ENCODE results near the gene TMEM106C.

The TMEM106C gene

DNA sequence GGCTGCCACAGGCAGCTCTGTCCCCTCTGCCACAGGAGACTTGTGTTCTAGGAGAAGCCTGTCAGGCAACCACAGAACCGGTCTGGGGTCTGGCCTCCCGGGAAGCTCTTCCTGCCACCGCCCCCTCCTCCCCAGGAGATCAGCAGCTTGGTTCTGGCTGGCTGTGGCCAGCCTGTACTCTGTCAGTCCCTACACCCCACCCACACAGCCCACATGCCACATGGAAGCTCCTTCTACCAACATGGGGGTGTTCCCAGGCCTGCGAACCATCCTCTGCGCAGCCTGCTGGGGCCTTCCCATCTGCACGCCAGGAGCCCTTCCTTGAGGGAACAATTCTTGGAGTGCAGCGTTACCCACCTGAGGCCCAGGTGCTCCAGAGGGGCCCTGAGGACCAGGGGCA lies 16.8 kb downstream of the TMEM106C start:
- no peak for DNase-seq

- DNase-seq: no peak
Observed at GRCh38 chr12:47980779-47981495, 17.5 kb downstream of the TMEM106C start.

DNA sequence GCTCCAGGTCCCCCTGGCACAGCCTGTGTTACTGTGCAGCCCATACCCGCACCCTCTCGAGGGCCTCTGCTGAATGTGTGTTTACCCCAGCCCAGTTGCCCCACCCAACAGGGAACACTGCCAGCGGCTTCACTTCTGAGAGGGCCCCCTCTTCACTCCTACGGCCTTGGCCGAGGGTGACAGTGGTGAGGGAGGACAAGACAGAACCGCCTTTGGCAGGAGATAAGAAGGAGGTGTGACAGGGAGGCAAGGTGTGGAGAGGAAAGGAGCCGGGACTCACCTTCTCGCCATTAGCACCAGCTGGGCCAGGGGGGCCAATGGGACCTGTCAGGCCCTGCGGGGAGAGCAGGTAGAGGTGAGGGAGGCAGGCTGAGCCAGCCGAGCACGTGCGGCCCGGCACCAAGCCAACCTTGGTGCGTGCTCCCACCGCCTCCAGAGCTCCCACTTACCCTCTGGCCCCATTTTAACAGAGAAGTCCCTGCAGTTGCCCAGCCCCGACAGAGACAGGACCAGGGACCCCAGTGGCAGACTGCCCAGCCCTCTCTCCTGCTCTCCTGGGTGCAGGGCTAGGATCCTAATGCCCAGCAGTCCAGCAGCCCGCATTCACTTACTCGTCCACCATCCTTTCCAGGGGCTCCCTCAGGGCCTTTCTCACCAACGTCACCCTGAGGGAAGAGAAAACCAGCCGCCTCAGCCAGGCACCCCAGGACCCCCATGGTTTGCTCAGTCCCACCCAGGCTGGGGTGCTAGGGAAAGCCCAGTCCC lies 18.3 kb downstream of the TMEM106C start:
- no peak for DNase-seq

DNA sequence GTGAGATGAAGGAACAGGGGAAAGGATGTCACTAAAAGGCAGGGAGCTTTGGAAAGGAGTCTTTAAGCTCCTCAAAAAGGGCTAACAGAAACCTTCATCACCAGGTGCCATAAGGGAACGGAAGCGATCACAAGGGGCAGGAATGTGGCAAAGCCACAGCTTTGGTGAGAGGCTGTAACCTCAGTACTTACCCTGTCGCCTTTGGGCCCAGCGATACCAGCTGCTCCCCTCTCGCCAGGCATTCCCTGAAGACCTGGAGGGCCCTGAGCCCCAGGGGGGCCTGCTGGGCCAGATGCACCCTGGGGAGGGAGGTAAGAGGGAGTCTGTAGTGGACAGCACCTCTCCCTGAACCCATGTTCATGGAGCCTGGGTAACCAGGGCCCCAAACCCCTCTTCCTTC lies 18.9 kb downstream of the TMEM106C start:
- no peak for DNase-seq

- no peak for DNase-seq
Observed at GRCh38 chr12:47982770-47983169, 19.4 kb downstream of the TMEM106C start.

DNA sequence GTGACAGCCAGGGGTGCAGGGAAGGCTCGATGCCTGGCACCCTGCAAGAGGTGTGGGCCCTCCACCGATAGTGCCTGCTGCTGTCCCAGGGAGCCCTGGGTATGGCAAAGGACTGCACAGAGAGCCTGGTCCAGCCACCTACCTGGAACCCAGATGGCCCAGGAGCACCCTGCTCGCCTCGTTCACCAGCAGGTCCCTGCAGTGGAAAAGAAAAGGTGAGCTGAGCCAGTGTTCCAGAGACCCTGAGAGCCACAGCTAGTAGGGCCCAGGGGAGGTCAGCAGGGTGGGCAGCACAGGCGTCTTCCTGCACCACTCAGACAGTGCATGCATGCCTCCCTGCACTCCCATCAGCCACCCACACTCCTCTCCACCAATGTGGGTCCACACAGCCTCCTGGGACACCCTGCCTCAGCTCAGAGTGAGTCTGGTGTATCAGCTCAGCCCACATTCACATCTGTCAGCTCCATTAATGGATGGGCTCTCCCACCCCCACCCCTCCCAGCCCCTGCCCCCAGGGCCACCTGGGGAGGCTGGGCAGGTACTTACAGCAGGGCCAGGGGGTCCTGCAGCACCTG lies 20.2 kb downstream of the TMEM106C start:
- no peak for DNase-seq

DNA sequence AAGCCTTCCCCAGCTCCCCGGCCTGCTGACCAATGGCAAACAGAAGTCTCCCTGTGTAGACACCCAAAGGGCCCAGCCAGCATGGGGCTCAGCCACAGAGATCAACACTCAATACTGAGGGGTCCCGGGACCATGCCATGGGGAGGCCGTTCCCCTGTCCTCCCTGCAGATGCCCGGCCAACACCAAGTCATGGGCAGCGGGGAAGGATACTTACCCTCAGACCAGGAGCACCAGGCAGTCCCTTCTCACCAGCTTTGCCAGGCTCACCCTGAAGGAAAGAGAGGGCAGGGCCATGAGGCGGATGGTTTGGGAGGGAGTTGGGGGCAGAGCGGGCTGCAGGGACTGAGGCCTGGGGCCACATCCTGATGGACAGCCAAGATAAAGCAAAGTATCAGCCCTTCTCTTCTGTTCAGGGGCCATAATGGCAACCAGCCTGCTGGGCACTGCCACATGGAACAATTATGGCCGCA lies 21.0 kb downstream of the TMEM106C start:
- DNase-seq: no peak

- DNase-seq: no peak
Observed at GRCh38 chr12:47985596-47986290, 22.3 kb downstream of the TMEM106C start.

DNA sequence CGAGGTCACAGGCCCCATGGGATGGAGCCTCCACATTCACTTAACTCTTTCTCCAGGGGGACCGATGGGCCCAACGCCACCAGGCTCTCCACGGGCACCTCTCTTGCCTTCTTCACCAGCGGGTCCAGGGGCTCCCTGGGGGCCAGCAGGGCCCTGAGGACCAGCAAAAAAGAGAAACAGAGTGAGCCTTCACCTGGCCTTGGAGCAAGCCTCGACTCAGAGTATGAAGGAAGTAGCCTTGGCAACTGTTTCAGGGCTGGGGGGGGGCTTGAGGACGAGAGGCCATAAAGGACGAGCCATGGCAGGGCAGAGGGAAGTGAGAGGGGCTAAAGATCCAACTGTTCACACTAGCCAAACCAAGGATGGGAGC lies 22.9 kb downstream of the TMEM106C start:
- DNase-seq: no peak

DNA sequence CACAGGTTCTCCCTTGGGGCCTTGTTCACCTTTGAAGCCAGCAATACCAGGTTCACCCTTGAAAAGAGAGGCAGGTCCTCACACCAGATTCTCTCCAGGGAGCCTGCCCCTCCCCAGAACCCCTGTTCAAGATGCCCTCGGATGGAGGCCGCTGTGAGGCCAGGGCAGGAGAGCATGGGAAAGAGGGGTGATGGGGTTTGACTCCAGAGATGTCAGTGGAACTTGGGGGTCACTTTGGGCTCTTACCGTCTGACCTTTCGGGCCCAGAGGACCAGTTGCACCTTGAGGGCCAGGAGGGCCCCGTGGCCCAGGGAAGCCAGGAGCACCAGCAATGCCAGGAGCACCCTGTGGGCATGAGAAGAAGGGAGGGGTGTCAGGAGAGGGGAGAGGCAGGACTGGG lies 23.4 kb downstream of the TMEM106C start:
- DNase-seq: no peak

DNA sequence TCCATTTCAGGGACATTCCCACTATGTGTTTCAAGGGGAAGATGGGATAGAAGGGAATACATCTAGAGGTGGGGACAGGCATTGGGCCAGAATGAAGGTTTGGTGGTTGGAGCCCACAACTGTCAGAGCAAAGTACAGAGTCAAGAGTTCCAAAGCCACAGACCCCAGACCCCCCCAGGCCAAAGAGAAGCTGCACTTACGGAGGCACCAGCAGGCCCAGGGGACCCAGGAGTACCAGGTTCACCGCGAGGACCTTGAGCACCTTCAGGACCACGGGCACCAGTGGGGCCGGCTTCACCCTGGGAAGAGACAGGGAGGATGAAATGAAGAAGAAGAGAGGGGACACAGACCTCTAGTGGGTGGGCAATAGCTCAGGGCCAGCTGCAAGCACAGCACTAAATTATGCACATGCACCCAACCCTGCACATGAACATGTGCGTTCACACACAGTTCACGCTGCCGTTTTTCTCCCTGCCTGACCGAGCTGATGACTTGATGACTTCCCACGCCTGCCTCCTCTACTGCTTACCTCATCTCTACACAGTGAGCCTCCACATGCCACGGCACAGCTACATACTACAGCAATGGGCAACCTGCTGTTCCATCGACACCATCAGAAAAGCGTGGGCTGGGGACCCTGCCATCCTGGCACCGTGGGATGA lies 24.1 kb downstream of the TMEM106C start:
- DNase-seq: no peak

GRCh38 chr12:47988073-47989022 lies 25.0 kb downstream of the TMEM106C start:
- no peak for DNase-seq

GRCh38 chr12:47989023-47989417 lies 25.6 kb downstream of the TMEM106C start:
- no peak for DNase-seq

GRCh38 chr12:47989666-47990065 lies 26.3 kb downstream of the TMEM106C start:
- no peak for DNase-seq

DNA sequence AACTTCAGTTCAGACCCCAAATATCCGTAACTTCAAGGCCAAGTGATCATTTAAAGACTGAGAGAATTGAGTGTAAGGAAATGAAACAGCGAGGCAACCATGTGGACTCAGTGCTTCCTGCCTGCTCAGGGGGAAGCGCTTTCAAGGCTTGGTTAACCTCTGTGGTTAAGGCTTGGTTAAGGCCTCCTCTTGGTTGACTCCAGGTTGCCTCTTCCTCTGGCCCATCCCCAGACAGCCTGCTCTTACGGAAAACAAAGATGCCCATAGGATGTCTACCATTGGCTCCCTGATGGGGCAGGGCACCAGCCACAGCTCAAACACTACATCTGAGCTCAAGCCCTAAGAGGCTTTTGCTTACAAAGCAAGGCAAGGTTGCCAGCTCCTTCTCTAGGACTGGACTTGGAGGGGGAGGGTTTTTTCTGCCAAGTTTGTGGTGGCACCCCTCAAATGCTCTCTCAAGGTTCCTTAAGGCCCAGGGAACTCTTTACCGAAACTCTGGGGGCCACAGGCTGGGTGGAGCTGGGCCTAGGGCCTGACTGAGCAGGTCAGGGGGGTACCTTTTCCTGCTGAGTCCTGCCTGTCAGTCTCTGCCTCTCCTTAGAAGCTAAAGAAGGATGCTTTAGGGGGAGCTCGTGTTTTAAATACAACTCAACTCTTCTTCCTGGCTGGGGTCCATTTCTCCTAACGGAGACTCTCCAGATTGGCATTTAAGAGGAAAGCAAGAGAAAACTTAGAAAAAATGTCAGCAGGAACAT lies 27.1 kb downstream of the TMEM106C start:
- no peak for DNase-seq

DNA sequence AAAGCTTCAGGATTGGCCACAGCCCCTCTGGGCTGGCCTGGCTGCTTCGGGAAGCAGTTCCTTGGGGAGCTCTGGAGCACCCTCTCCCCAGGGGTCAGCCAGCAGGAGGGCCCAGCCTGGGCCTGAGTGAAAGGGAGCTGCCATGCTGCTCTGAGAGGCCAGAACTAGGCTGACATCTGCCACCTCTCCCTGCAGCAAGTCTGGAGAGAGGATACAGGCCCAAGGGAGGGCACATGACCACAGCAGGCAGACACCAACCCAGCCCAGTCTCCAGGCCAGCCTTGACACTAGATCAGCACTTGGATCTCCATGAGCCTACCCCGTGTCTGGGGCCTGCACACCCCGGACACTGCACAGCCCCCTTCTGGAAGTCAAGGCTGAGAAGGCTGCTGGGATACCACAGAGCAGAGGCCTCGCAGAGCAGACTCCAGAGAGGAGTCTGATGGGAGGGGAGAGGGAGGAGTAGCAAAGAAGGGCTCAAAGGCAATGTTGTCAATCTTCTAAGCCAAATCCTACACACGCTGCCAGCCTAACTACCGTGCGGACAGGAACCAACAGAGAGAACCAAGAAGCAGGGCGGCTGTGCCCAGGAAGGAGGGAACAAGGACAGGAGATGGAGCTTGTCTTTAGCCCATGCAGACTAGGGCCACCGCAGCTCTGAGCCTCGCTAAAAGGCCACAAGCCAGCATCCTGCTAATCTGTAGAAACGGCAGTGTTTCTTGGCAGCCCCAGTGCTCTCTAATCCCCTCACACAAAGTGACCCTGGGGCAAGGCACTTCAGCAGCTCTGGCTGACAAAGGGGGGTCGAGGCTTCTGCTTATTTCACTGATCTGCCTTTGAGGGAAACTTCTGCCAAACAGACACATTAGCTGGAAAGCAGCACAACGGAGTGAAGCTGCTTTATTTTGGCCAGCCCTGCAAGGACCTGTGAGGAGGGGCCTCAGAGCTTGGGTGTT lies 28.0 kb downstream of the TMEM106C start:
- no peak for DNase-seq

GRCh38 chr12:47992776-47993175 lies 29.4 kb downstream of the TMEM106C start:
- no peak for DNase-seq

DNA sequence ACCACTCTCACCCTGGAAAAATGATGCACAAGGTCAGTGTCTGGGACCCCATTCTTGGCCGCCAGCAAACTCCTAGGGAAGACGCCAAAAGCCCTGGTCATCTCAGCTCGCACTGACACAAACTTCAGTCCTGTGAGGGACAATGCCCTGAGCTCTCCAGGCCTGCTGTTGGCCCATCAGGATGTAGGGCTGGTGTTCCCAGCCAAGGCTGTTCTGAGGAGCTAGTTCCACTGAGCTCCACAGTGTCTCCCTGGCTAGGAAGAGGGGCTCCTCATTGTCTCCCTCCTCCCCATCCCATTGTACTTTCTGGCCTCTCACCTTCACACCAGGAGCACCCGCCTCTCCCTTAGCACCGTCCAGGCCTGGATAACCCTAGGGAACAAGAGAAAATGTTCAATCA lies 30.1 kb downstream of the TMEM106C start:
- DNase-seq: no peak

DNA sequence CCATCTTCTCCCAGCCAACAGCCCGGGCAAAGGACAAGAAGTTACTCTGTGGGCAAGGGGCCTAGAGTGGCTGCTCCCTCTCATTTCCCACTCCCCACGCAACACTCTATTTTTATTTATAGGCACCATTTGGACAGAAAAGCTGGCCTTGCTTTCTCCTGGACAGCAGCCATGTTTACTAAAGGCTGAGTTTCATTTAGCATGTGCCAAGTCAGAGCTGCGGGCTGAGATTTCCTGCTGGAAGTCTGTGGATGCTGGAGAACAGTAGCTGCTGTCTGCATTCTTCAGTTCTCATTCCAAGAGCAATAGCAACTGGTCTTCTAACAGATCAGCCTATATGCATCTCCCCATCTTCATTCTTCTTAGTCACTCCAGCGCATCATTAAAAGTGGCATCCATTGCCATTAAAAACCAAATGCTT lies 32.6 kb downstream of the TMEM106C start:
- DNase-seq: no peak

GRCh38 chr12:47997321-47997720 lies 33.9 kb downstream of the TMEM106C start:
- DNase-seq: no peak
